NCI-H345 (cell line): ENCODE measurements around the gene SYNPO.

Experiments used
- DNase-seq: peaks from one replicate; lab custom pipeline; 2025; lab: John Stamatoyannopoulos, UW

Gene SYNPO

GRCh38 chr5:150641824-150642566, 1.5 kb downstream of the SYNPO start:
- DNase-seq: no peak

GRCh38 chr5:150642567-150642927, 2.1 kb downstream of the SYNPO start:
- DNase-seq: no peak

GRCh38 chr5:150642991-150643710, 2.7 kb downstream of the SYNPO start:
- DNase-seq: no peak

GRCh38 chr5:150644058-150644457, 3.6 kb downstream of the SYNPO start:
- DNase-seq: no peak

- no peak for DNase-seq
Measured at GRCh38 chr5:150644514-150644913, 4.1 kb downstream of the SYNPO start.

- peak; percentile 13 for DNase-seq
Measured at GRCh38 chr5:150645070-150645700, 4.7 kb downstream of the SYNPO start.

- DNase-seq: no peak
Measured at GRCh38 chr5:150647275-150648251, 7.1 kb downstream of the SYNPO start.

- no peak for DNase-seq
Measured at GRCh38 chr5:150648294-150649107, 8.0 kb downstream of the SYNPO start.

GRCh38 chr5:150649108-150650020, 8.9 kb downstream of the SYNPO start:
- DNase-seq: no peak

GRCh38 chr5:150650021-150651006, 9.9 kb downstream of the SYNPO start:
- DNase-seq: no peak

GRCh38 chr5:150651382-150651781, 10.9 kb downstream of the SYNPO start:
- DNase-seq: no peak

GRCh38 chr5:150651924-150652671, 11.6 kb downstream of the SYNPO start:
- DNase-seq: no peak

GRCh38 chr5:150653145-150653761, 12.8 kb downstream of the SYNPO start:
- no peak for DNase-seq

- no peak for DNase-seq
Measured at GRCh38 chr5:150653762-150654556, 13.5 kb downstream of the SYNPO start.

- no peak for DNase-seq
Measured at GRCh38 chr5:150655221-150655620, 14.8 kb downstream of the SYNPO start.
